ENCODE measurements around the gene ELP5. TPM values are rescaled to one million over a fixed set of nuclear protein-coding genes. Genes with fewer than 3 reads are reported as not detected.
A peak's percentile ranks its signal among the peaks of the same experiment; 100 is the strongest.

The ELP5 gene, protein sequence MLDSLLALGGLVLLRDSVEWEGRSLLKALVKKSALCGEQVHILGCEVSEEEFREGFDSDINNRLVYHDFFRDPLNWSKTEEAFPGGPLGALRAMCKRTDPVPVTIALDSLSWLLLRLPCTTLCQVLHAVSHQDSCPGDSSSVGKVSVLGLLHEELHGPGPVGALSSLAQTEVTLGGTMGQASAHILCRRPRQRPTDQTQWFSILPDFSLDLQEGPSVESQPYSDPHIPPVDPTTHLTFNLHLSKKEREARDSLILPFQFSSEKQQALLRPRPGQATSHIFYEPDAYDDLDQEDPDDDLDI
- 34.9 and 40.7 TPM in 2 replicates for total RNA-seq

DNA sequence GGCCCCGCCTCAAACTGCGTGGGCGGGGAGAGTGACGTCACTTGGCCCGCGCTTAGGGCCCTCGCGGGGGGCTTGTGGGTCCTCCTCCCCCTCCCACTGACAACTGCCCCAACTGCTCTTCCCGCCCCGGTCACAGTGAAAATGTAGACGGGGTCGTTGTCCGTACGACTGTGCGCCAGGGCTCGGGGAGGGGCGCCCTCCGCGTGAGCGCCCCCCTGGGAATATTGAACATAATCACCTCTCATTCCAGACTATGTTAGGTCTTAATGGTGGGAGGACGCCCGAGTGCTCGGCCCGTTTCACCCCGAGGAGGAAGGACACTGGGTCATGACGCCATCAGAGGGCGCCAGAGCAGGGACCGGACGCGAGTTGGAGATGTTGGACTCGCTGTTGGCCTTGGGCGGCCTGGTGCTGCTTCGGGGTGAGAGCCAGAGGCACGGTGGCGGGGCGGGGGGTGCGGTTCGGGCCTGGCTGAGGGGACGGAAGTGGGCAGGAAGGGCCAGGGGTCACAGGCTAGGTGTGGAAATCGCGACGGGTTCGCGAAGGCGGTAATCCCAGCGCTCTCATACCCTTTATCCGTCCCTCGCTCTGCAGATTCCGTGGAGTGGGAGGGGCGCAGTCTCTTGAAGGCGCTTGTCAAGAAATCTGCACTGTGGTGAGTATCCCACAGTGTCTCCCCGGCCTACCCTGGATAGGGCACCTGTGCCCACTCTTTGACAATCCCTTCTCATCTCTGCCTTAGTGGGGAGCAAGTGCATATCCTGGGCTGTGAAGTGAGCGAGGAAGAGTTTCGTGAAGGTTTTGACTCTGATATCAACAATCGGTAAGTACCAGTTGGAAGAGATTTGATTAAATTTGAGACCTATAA, at the start of gene ELP5:
Gene ELP5, plus strand, starts transcription at position 40 of the 868 bp plus-strand sequence. Its CDS starts 336 bp downstream, at position 376.

GRCh38 chr17:7219812-7220592, 32.0 kb upstream of the ELP5 start, which contains the start of the genes ACADVL and DLG4:
Gene ACADVL, plus strand, starts transcription at chr17:7219938. Its CDS starts 47 bp downstream, at chr17:7219985.
Gene DLG4, minus strand, starts transcription at chr17:7219836.

GRCh38 chr17:7234083-7234951, 17.7 kb upstream of the ELP5 start, which contains the start of gene DVL2:
Gene DVL2, minus strand, starts transcription at chr17:7234517. Its CDS starts 255 bp downstream, at chr17:7234262.

DNA sequence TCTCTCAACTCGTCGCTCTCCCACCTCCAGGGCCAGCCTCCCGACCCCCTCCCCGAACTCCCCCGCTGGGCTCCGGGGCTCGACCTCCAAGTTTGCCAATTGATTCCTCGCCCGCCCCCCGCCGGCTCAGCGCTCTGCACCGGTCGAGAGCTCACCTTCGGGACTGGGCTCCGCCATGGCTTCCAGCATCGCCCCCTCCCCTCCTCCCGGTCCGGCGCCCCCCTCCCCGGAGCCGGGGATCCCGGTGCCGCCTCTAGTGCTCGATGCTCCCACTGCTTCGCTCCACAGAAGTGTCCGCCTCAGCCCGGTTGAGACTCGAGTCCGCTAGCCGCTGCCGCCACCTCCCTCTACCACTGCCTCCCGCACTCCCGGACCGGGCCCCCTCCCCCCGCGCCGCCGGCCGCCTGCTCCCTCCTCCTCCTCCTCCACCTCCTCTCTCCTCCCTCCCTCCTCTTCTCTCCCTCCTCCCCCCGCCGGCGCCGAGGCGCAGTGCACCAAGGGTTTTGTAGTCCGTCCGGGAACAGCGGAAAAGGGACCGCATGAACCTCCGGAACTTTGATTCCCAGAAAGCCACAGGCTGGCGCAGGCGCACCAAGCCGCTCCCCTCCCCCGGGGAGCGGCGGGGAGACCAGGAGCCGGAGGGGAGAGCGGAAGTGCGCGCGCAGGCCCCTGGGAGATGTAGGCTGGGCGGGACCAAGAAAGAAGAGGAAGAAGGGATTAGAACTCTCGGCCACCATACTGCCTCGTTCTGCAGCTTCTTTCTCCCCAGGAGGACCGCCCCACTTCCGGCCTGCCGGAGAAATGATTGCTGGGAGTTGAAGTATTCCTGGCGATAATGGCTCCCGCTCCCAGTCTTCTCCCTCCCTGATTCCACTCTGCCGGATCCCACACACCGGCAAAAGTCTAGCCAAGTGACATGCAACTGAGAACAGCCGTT, 12.7 kb upstream of the ELP5 start, which contains the start of gene PHF23:
Gene PHF23, minus strand, starts transcription at position 367 of the 937 bp plus-strand sequence. Its CDS starts 178 bp downstream, at position 189.

DNA sequence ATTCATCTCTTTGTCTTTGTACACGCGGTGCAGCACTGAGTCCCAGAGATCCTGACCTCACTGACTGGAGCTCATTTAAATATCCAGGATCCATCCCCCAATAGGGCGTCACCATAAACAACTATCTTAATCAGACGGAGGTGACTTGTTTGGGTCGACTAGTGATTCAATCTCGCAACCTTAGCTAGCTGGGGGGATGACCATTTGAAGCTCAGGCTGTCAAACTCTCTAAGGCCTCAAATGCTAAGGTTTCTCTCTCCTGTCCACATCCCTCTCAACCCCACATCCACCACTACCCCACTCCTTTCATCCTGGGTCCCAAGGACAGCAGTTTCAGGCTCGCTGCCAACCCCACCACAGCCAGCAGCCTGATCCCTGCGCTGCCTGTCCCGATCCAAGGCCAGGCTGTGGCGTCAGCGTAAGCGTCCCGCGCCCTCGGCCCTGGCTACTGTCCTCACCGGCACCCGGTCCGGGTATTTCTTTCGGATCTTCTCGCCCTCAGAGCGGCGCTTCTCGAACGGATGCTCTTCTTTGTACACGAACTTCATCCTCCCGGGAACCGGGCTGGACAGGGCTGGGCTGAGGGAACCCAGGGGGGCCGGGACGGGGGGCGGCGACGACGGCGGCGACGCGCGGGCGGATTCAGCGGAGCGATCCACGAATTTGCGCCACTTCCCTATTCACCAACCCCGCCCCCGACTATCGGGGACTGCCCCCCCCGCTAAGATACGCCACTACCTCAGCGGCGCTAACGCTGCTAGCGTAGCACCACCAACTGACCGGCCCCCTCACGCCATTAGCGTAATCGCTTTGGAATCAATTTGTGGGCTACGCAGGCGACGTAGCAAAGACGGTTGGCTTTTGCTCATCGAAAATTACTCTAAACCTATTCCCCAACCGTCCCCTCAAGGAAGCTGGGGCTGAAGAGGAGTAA, 10.0 kb upstream of the ELP5 start, which contains the start of gene GABARAP:
Gene GABARAP, minus strand, starts transcription at position 667 of the 934 bp plus-strand sequence. Its CDS starts 119 bp downstream, at position 548.

DNA sequence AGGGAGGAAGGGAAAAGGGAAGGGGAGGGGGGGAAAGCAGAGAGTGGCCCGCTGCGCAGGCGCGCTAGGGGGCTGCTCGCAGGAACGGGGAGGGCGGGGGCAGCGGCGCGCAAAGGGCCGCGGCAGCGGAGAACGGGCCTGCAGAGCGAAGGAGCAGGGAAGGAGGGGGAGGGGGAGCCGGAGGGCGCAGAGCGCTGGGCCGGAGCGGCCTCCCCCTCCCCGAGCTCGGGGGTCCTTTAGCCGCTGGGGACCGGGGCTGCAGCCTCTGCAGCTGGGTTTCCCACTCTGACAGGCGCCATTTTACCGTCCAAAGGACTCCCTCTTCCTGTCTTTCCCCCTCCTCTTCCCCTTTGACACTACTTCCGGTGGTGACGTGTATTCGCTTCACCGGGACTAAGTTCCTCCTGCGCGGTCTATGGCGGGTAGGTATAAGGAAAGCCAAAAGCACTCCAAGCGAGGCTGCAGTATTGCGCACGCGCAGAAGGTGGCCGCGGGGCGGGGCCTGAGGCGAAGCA, 297 bp upstream of the ELP5 start, which contains the start of gene CTDNEP1:
Gene CTDNEP1, minus strand, starts transcription at position 74 of the 515 bp plus-strand sequence. CDS start 438 bp downstream, outside the sequence.

DNA sequence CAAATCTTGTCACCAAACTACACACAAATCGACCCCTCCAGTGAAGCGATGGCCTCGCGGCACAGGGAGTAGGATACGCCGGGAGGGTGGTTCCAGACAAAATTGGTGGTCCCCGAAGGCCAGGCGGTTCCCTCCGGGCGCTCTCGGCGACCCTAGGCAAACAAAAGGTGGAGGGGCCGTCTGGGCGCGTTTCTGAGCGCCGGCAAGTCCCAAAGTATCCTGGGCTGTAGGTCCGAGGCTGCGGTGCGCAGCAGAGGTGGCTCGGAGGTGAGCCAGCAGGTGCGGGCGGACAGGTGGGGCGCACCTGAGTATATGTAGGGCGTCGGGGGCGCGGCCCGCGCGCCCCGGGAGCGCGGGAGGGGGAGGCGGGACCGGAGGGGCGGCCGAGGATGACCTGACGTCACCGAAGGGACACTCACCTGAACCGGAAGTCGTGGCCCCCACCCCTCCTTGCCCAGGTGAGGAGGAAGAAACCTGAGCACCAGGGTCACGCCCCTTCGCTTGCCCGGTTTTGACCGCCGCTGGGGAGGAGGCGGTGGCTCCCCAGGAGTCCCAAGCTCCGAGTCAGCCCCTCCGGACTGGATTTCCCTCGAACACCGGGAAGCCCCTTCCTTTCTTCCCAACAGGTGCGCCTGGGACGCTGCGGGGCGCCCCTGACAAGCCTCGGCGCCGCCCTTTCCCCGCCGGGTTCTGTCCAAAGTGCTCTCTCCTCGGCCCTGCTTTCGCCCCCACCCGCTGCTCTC, 10.3 kb downstream of the ELP5 start, which contains the start of gene CLDN7:
Gene CLDN7, minus strand, starts transcription at position 287 of the 743 bp plus-strand sequence. CDS start 435 bp downstream, outside the sequence.

GRCh38 chr17:7281074-7281952, 29.3 kb downstream of the ELP5 start, which contains the start of gene SLC2A4:
Gene SLC2A4, plus strand, starts transcription at chr17:7281718. Its CDS starts 217 bp downstream, at chr17:7281935.

GRCh38 chr17:7294614-7295153, 42.7 kb downstream of the ELP5 start, which contains the start of gene YBX2:
Gene YBX2, minus strand, starts transcription at chr17:7294639. Its CDS starts 139 bp downstream, at chr17:7294500.

GRCh38 chr17:7306911-7307685, 55.1 kb downstream of the ELP5 start, which contains the start of gene EIF5A:
Gene EIF5A, plus strand, starts transcription at chr17:7307628. Its CDS starts 2,008 bp downstream, at chr17:7309636.

Small RNA genes within 50 kb of the gene (small RNA-seq; reads per million reads assigned to genes)
- gene MIR324 (261 reads per million, percentile 99 among the genes with 10 or more reads in this experiment), gene RF00019 (not detected)

Other genes starting within 250 kb of the ELP5 start
- 35.2 and 76.4 TPM in 2 replicates for gene RNASEK, start 239.6 kb upstream of the ELP5 start, total RNA-seq
- 0.16 and 0.36 TPM in 2 replicates for gene BCL6B, start 229.2 kb upstream of the ELP5 start, total RNA-seq
- gene SLC16A13, start 216.2 kb upstream of the ELP5 start, total RNA-seq, result 0.73 and 1.1 TPM in 2 replicates
- gene SLC16A11, start 208.1 kb upstream of the ELP5 start, total RNA-seq, result 0.32 and 1.1 TPM in 2 replicates
- not detected in 2 replicates for gene CLEC10A, start 172.0 kb upstream of the ELP5 start, total RNA-seq
- not detected in 2 replicates for gene ASGR2, start 137.4 kb upstream of the ELP5 start, total RNA-seq
- 0.36 and 0.49 TPM in 2 replicates for gene ASGR1, start 72.8 kb upstream of the ELP5 start, total RNA-seq
- 17.4 and 18.9 TPM in 2 replicates for gene DLG4, start 32.4 kb upstream of the ELP5 start, total RNA-seq
- 164 and 197 TPM in 2 replicates for gene ACADVL, start 32.3 kb upstream of the ELP5 start, total RNA-seq
- gene DVL2, start 17.7 kb upstream of the ELP5 start, total RNA-seq, result 112 and 113 TPM in 2 replicates
- 55.7 and 66.2 TPM in 2 replicates for gene PHF23, start 12.8 kb upstream of the ELP5 start, total RNA-seq
- gene GABARAP, start 9.8 kb upstream of the ELP5 start, total RNA-seq, result 173 and 278 TPM in 2 replicates
- 36.0 and 41.2 TPM in 2 replicates for gene CTDNEP1, start 481 bp upstream of the ELP5 start, total RNA-seq
- gene CLDN7, start 10.3 kb downstream of the ELP5 start, total RNA-seq, result 0.24 and 1.8 TPM in 2 replicates
- under 0.01 and 0.12 TPM in 2 replicates for gene SLC2A4, start 29.5 kb downstream of the ELP5 start, total RNA-seq
- gene YBX2, start 42.4 kb downstream of the ELP5 start, total RNA-seq, result not detected in 2 replicates
- 428 and 632 TPM in 2 replicates for gene EIF5A, start 55.4 kb downstream of the ELP5 start, total RNA-seq
- gene GPS2, start 63.1 kb downstream of the ELP5 start, total RNA-seq, result 52.0 and 53.2 TPM in 2 replicates
- gene NEURL4, start 77.1 kb downstream of the ELP5 start, total RNA-seq, result 16.2 TPM in 2 replicates
- 0.97 TPM in 1 of 2 replicates, not detected in the other for gene ACAP1, start 84.3 kb downstream of the ELP5 start, total RNA-seq
- 12.2 and 15.8 TPM in 2 replicates for gene KCTD11, start 99.9 kb downstream of the ELP5 start, total RNA-seq
- gene TMEM95, start 102.9 kb downstream of the ELP5 start, total RNA-seq, result not detected in 2 replicates
- 1.7 and 2.4 TPM in 2 replicates for gene TNK1, start 128.9 kb downstream of the ELP5 start, total RNA-seq
- gene PLSCR3, start 142.3 kb downstream of the ELP5 start, total RNA-seq, result 26.6 and 29.9 TPM in 2 replicates
- gene TMEM256, start 151.9 kb downstream of the ELP5 start, total RNA-seq, result 39.9 and 61.1 TPM in 2 replicates
- 16.9 TPM in 2 replicates for gene NLGN2, start 155.6 kb downstream of the ELP5 start, total RNA-seq
- gene SPEM1, start 168.1 kb downstream of the ELP5 start, total RNA-seq, result not detected in 2 replicates
- not detected in 2 replicates for gene SPEM2, start 173.4 kb downstream of the ELP5 start, total RNA-seq
- gene SPEM3, start 176.6 kb downstream of the ELP5 start, total RNA-seq, result not detected in 2 replicates
- gene TMEM102, start 183.2 kb downstream of the ELP5 start, total RNA-seq, result 2.3 and 4.5 TPM in 2 replicates
- 0.97 and 1.8 TPM in 2 replicates for gene FGF11, start 187.3 kb downstream of the ELP5 start, total RNA-seq
- 6.2 and 7.5 TPM in 2 replicates for gene CHRNB1, start 192.8 kb downstream of the ELP5 start, total RNA-seq
- 54.8 TPM in 2 replicates for gene ZBTB4, start 227.4 kb downstream of the ELP5 start, total RNA-seq
- not detected in 2 replicates for gene SLC35G6, start 229.2 kb downstream of the ELP5 start, total RNA-seq
- gene POLR2A, start 232.2 kb downstream of the ELP5 start, total RNA-seq, result 98.0 and 120 TPM in 2 replicates

All from hair follicle dermal papilla cell (primary cell).